ENCODE measurements around the gene PPM1H. TPM values are rescaled to one million over a fixed set of nuclear protein-coding genes. Genes with fewer than 3 reads are reported as not detected.

The PPM1H gene
- total RNA-seq, 2 donors from 2014 or later = 27.0 to 46.9 TPM

DNA sequence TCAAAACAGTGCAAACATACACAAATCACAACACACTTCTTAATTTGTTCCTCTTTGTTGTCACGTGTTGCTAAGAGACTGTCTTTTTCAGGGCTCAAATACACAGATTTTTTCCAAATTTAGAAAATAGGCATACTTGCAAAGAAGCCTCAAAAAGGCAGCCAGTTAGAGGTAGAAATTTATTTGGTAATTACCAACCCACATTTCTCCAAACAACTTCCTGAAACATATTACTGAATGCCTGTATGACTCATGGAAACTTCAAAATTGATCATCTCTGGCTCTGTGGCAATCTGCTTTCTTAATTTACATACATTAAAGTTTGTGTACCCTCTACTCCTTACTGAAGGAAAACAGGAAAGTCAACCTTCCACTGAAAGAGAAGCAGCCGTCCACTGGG is 36.4 kb downstream of the PPM1H start:
- TF ChIP-seq POLR2AphosphoS5 (IDR thresholded peaks at IDR 0.05) (no peak), POLR2A (IDR thresholded peaks at IDR 0.05) (no peak)
- TF ChIP-seq, protein P1, sequence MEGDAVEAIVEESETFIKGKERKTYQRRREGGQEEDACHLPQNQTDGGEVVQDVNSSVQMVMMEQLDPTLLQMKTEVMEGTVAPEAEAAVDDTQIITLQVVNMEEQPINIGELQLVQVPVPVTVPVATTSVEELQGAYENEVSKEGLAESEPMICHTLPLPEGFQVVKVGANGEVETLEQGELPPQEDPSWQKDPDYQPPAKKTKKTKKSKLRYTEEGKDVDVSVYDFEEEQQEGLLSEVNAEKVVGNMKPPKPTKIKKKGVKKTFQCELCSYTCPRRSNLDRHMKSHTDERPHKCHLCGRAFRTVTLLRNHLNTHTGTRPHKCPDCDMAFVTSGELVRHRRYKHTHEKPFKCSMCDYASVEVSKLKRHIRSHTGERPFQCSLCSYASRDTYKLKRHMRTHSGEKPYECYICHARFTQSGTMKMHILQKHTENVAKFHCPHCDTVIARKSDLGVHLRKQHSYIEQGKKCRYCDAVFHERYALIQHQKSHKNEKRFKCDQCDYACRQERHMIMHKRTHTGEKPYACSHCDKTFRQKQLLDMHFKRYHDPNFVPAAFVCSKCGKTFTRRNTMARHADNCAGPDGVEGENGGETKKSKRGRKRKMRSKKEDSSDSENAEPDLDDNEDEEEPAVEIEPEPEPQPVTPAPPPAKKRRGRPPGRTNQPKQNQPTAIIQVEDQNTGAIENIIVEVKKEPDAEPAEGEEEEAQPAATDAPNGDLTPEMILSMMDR (IDR thresholded peaks at IDR 0.05) = no peak
- intact Hi-C loops (cut with DNase I) = no loop called here
- Histone ChIP-seq H3K36me3 (no peaks in the 10 kb centered on the region), H3K27ac (peak overlapping the region; percentile 6 to 82), H3K9me3 (no peaks in the 10 kb centered on the region), H3K4me1 (replicated peaks) (peaks cover 4% of the 10 kb centered on the region), H3K27me3 (replicated peaks; ENCODE audit: insufficient read depth) (no peaks in the 10 kb centered on the region), H3K4me3 (no peak overlapping the region)
- DNase-seq (ENCODE audit: low spot score) = no peak
- 68% methylated on average over 2 of the region's 2 CpGs for WGBS

DNA sequence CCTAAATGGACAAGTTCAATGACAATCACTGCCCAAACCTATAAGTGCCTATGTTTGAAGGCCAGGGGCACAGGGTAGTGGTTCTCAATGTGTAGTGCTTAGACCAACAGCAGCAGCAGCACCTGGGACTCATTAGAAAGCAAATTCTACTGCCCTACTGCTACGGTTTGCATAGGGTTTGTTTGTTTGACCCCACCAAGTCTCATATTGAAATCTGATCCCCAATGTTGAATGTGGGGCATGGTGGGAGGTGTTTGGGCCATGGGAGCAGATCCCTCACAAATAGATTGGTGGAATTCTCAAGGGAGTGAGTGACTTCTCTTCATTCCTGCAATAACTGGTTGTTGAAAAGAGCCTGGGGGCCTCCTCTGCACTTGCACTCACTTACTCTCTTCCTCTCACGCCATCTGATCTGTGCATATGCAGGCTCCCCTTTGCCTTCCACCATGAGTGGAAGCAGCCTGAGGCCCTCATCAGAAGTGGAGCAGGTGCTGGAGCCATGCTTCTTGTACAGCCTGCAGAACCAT is 39.5 kb downstream of the PPM1H start:
- intact Hi-C loops (cut with DNase I) = no loop called here
- H3K4me3 ChIP-seq = no peak overlapping the region
- WGBS = 86% methylated on average over 2 of the region's 2 CpGs
- H3K4me1 ChIP-seq (replicated peaks) = peaks cover 4% of the 10 kb centered on the region
- H3K27ac ChIP-seq = no peak overlapping the region
- no peak for TF ChIP-seq POLR2A (IDR thresholded peaks at IDR 0.05)
- TF ChIP-seq, protein P1 (IDR thresholded peaks at IDR 0.05) = no peak
- no peak for TF ChIP-seq POLR2AphosphoS5 (IDR thresholded peaks at IDR 0.05)
- no peaks in the 10 kb centered on the region for H3K27me3 ChIP-seq (replicated peaks; ENCODE audit: insufficient read depth)
- no peak for DNase-seq (ENCODE audit: low spot score)
- H3K36me3 ChIP-seq = no peaks in the 10 kb centered on the region
- no peaks in the 10 kb centered on the region for H3K9me3 ChIP-seq

DNA sequence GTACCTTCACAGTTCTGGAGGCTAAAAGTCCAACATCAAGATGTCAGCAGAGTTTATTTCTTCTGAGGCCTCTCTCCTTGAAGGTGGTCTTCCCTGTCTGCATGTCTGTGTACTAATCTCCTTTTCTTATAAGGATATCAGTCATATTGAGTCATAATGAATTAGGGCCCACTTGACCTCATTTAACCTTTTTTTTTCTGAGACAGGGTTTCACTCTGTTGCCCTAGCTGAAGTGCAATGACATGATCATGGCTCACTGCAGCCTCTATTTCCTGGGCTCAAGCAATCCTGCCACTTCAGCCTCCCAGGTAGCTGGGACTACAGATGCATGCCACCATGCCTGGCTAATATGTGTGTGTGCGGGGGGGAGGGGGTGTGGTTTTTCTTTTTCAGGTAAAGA is 41.7 kb downstream of the PPM1H start:
- TF ChIP-seq, protein P1 (IDR thresholded peaks at IDR 0.05) = no peak
- WGBS = 100% methylated on average over 1 of the region's 1 CpG
- intact Hi-C loops (cut with DNase I) = no loop called here

DNA sequence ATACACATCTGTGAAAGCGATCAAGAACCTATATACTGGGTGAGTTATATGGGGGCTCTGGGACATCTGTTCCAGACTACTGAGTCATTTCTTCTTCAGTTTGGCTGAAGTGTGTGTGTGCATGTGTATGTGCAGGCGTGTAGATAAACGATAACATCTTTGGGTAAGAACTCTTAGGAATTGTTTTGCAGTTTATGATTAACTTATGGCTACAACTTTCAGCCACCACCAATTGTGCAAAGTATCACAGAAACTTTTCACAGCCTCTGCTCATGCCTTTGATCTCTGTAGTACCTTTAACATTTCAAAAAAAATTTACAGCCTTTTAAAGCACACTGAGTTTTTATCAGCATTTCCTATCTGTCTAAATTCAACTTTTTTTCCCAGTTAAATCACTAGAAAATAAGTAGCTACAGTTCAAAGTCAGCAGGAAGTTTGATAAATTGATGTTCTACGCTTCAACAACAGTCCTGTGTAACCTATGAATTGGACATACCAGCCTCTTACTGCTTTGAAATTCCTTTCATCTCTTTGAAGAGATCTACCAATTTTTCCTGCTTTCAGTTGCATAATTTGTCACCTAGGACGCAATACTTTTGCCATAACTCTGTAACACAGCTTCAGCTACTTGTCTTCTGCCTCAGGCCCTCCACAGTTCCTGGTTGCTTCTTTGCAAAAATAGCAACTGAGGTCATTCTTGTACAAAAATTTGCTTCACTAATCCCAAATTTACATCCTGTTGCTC is 43.0 kb downstream of the PPM1H start:
- 39% methylated on average over 5 of the region's 5 CpGs for WGBS
- Histone ChIP-seq H3K27me3 (replicated peaks; ENCODE audit: insufficient read depth) (no peaks in the 10 kb centered on the region), H3K4me1 (replicated peaks) (no peaks in the 10 kb centered on the region), H3K36me3 (no peaks in the 10 kb centered on the region), H3K9me3 (no peaks in the 10 kb centered on the region), H3K4me3 (no peak overlapping the region), H3K27ac (no peak overlapping the region)
- intact Hi-C loops (cut with DNase I) = no loop called here
- TF ChIP-seq POLR2AphosphoS5 (IDR thresholded peaks at IDR 0.05) (no peak), POLR2A (IDR thresholded peaks at IDR 0.05) (no peak)
- TF ChIP-seq, protein P1 (IDR thresholded peaks at IDR 0.05) = no peak
- DNase-seq (ENCODE audit: low spot score) = no peak

More for the DNA sequence above, 41.7 kb downstream of the PPM1H start:
- Histone ChIP-seq H3K4me3 (no peak overlapping the region), H3K27me3 (replicated peaks; ENCODE audit: insufficient read depth) (no peaks in the 10 kb centered on the region), H3K27ac (no peak overlapping the region), H3K9me3 (no peaks in the 10 kb centered on the region), H3K4me1 (replicated peaks) (no peaks in the 10 kb centered on the region), H3K36me3 (no peaks in the 10 kb centered on the region)
- no peak for DNase-seq (ENCODE audit: low spot score)

Measured in prostate gland (tissue), 2 donors.